Measurements from ENCODE around the gene CACFD1.

Gene CACFD1

DNA sequence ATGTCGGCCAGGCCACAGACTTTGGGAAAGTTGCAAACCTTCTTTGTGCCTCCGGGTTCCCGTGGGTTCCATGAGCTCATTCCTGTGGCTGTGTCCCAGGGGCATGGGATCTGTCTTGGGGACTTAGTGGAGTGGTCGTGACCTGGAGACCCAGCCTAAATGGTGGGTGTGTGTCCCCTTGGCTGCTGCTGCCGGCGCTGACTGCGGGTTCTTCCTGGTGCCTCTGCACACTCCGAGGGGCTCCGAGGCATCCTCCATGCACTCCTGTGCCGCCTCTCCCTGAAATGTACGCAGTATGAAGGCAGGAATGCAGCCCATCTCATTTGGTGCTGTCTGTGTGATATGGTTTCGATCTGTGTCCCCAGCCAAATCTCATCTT is 40.1 kb downstream of the CACFD1 start:
- no peak for DNase-seq (ENCODE audit: low read depth in 2 of 2)

GRCh38 chr9:133502112-133502511 is 42.3 kb downstream of the CACFD1 start:
- DNase-seq (ENCODE audit: low read depth in 2 of 2): no peak

GRCh38 chr9:133505186-133505830 is 45.5 kb downstream of the CACFD1 start:
- no peak for DNase-seq (ENCODE audit: low read depth in 2 of 2)

DNA sequence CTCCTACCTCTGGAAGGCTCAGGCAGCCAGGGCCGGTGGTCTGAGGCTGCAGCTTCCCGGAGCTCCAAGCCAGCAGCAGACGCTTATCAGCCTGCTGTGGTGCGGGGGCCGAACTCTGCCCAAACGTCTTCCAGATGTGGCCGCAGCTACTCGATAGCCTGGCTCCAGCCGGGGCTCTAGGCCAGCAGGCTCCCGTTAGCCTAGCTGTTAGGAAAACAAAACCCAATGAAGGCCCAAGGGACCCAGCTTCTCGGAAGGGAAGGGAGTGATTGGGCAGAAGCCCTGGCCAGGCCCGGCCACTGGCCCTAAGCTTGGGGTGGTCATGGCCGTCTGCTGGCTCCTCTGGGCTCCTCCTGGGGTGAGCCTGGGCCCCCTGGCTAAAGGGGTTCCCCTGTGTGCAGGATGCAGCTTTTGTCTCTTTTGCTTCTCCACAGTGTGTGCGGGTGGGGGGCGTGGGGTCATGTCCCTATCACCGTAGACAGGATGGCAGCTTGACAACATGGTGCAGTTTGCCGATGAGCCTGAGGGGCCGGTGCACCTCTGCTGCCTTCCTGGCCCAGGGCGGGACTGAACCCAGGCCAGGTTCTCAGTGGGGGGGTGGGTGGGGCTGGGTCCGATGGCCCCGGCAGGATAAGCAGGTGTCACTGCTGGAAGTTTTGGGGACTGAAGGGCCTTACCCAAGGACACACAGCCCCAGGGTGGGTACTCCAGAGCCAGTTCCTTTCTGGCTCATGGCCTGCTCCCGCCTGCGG is 46.3 kb downstream of the CACFD1 start:
- DNase-seq (ENCODE audit: low read depth in 2 of 2): no peak

DNA sequence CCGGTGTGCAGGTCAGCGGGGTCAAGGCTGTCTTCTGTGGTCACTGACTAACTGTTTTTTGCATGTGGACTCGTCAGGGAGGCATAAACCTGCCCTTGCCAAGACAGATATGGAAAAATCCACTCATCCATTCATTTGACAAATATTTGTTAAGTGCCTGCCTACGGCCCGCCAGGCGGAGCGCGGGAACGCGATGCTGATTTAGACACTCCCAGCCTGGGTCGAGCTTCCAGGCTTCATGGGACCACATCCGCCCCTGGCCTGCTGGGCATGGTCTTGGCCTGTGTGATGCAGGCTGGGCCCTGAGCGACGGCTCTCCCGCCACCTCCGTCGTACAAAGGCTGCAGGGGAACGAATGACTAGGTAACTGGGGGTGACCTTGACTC is 46.9 kb downstream of the CACFD1 start:
- no peak for DNase-seq (ENCODE audit: low read depth in 2 of 2)

DNA sequence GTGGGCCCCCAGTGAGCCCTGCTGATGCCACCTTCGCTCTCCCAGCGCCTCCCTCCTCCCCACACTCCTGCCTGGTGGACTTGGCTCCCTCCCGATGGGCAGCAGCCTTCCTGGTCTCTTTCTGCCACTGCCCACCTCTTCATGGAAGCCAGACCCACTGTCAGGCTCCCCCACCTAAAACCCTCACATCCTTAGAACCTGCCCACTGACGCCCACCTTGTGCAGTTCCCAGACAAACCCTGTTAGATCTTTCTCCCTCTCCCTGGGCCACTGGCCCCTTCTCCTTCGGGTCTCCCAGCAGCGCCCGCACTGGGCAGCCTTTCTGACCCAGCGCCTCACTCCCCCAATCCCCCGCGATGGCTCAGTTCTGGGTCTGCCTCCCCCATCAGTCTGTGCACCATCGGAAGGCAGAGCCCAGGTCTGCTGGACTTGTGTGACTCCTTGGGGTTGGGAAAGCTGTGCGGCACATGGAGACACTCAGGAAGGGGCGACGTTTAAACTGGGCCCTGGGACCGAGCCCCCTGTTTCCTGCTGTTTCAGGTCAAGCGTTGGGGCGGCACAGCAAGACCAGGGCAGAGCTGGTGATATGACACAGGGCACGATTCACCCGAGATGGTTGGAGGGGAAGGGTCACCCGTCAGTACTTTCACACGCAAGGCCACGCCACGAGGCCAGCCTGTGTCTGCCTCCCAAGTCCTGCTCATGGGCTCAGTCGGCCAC is 47.6 kb downstream of the CACFD1 start:
- no peak for DNase-seq (ENCODE audit: low read depth in 2 of 2)

GRCh38 chr9:133508046-133508445 is 48.3 kb downstream of the CACFD1 start:
- DNase-seq (ENCODE audit: low read depth in 2 of 2): no peak

DNA sequence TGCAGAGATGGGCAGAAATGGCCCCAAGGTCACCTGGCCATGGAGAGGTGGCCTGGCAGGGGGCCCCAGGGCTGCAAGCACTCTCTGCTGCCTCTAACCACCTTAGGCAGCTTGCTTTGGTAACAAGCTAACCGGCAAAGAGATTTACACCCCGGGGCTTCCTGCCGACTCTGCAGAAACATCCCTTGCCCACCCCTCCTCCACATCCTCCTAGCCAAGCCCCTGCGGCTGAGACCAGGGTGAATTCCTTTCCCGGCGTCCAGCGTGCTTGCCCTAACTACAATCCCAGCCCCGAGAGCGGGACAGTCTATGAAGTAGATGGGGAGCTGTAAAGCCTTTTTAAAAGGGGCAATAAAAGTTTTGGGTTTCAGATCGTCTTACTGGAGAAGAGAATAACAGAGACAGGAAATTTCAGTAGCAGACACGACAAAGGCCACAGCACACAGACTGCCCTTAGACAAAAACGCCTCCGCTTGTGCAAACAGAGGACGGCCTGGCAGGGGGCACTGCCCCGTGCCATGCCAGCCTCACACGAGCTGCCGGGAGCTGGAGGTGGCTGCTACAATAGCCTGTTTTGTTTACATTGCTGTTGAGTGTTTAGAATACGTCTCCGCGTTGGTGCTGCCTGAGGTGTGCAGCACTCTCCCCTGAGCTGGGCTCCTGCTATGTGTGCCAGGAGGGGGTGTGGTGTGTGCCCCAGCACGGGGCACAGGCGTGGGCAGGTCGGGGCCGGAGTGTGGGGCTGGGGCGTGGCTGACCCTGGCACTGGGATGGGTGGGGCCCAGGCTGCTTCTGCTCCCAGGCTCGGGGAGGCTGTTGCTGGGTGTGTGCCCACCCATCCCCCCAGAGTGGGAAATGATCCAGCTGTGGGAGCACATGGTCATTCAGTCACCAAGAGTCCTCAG is 49.7 kb downstream of the CACFD1 start:
- DNase-seq (ENCODE audit: low read depth in 2 of 2): no peak

DNA sequence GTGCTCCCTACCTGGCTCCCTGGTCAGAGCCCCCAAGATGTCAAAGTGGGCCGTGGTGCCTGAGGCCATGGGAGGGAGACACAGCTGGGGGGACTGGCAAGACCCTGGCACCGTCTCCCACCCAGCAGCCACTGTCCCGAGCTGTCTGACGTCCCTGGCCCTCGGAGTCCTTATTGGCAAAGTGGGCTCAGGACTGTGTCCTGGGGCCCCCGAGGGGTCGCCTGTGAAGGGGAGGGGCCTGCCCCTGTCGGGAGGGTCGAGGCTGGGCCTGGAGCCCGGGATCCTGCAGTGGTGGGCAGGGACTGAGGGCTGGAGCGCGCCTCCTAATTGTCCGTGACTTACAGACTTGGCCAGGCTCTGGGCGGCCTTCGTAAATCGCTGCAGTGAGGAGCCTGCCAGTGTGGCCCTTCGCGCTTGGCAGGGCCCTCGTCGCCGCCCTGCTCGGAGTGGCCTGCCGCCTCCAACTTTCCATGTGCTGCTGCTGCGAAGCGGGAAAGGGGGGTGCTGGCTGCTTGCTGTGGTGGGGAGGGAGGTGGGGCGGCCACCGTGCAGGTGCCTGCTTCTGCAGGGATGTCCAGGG is 51.2 kb downstream of the CACFD1 start:
- no peak for DNase-seq (ENCODE audit: low read depth in 2 of 2)

DNA sequence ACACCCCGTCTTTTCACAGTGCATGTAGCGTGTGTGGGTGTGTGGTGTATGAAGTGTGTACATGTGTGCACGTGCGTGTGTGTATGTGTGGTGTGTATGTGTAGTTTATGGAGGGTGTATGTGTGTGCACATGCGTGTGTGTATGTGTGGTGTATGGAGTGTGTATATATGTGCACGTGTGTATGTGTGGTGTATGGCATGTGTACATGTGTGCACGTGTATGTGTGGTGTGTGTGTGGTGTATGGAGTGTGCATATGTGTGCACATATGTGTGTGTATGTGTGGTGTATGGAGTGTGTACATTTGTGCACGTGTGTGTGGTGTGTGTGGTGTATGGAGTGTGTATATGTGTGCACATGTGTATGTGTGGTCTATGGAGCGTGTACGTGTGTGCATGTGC is 51.8 kb downstream of the CACFD1 start:
- DNase-seq (ENCODE audit: low read depth in 2 of 2): no peak

- DNase-seq (ENCODE audit: low read depth in 2 of 2): no peak
Observed at GRCh38 chr9:133512253-133513213, 52.8 kb downstream of the CACFD1 start.

DNA sequence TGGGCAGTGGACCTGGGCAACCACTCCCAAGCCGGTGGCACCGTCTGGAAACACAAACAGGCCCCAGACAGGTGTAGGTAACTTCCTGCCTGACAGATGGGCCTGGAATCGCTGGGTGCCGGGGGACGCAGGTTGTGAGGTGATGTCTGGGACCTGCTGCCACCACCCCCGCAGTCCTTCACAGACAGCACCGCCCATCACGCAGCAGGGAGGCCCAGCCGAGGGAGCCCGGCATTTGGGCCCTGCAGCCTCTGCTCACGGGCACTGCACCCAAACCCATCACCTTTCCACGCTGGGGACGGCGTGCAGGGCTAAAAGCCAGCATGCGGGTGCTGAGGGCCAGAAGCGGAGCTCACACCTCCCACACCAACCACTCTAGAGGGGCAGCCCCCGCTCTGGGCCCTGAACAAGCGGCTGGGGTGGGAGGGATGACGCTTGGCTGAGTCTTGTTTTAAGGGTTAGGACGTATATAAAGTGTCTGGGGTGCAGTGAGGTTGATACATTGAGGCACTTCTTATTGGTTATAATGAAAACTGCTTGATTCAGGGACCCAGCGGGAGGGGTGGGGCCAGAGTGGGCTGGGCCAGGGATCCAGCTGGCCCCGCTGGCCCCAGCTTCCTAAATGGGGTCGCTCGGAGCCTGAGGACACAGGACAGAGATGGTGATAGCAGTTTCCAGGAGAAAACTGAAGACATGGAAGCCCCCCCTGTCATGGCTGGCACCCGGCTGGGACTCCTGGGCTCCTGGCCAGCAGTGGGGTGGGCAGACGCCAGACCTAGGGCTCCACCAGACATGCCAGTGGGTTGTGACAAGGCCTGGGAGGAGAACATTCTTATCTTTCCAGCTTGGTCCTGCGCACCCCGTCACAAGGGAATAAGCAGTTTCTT is 53.7 kb downstream of the CACFD1 start:
- DNase-seq (ENCODE audit: low read depth in 2 of 2): no peak

- no peak for DNase-seq (ENCODE audit: low read depth in 2 of 2)
Observed at GRCh38 chr9:133514460-133515239, 54.9 kb downstream of the CACFD1 start.

- no peak for DNase-seq (ENCODE audit: low read depth in 2 of 2)
Observed at GRCh38 chr9:133515240-133515610, 55.4 kb downstream of the CACFD1 start.

DNA sequence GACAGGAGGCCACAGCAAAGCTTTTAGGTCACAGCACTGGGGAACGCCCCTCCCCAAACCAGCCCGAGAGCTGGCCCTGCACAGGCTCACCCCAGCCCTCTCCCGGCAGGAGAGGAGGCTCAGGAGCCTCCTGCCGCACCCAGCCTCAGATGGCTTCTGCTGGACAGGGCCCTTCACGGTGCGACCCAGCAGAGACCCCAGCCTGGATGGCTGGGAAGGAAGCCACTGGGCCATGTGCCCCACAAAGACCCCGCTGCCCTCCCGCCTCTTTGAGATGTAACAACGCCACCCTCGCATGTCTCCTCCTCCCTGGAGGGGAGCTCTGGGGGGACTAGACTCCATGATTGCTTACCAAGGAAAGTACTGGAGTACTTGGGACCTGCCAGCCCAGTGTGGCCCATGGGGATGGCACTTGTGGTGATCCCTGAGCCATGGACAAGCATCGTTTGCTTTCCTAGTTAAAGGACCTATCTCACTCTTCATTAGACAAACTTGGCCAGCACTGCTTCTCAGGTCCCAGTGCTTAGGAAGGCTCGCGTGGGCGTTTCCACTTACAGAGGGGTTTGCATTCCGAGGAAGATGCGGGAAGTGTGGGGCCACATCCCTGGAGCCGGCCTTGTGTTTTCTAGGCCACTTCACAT is 56.0 kb downstream of the CACFD1 start:
- no peak for DNase-seq (ENCODE audit: low read depth in 2 of 2)

GRCh38 chr9:133516256-133516960 is 56.6 kb downstream of the CACFD1 start:
- no peak for DNase-seq (ENCODE audit: low read depth in 2 of 2)

DNA sequence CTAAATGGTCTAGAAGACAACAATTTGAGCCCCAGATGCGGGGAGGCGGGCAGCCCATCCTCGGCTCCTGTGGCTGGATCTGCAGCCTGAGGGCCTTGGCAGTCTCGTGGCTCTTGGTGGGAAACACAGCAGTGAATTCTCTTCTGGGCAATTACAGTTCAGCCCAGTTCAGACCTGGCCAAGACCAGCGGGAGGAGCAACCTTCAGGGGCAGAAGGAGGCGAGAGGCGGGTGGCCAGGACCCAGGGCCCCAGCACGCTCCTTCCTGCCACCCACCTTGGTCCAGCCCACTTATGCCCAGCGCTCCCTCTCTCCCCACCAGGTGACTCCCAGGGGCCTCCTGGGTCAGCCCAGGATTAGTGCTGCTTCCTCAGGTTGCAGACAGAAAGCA is 57.2 kb downstream of the CACFD1 start:
- no peak for DNase-seq (ENCODE audit: low read depth in 2 of 2)

GRCh38 chr9:133517711-133518110 is 57.9 kb downstream of the CACFD1 start:
- DNase-seq (ENCODE audit: low read depth in 2 of 2): no peak

Data from stimulated activated CD4-positive, alpha-beta T cell treated with anti-CD3 and anti-CD28 coated beads, Interleukin-15, amount 100 ng/mL, for 48 hours (primary cell).